Skeletal muscle tissue (tissue), 5 donors: ENCODE results near the gene NMD3. TPM values are rescaled to one million over a fixed set of nuclear protein-coding genes. Genes with fewer than 3 reads are reported as not detected.

Experiments
- H3K27ac ChIP-seq: one replicate; pipeline ENCODE4 v1.7.0; 2013; ENCODE audit warnings: mild to moderate bottlenecking, low read depth, low read length, inconsistent platforms
- H3K27me3 ChIP-seq, 3 donors: one replicate each; pipeline ENCODE4 v1.7.0; 2013; ENCODE audit warnings: low read length in 3 of 3; ENCODE audit not compliant: control insufficient read depth in 3 of 3, insufficient read depth in 3 of 3
- H3K36me3 ChIP-seq, 3 donors: one replicate each; pipeline ENCODE4 v1.7.0; 2013; ENCODE audit warnings: low read length in 3 of 3; ENCODE audit not compliant: control insufficient read depth in 3 of 3, insufficient read depth in 3 of 3
- H3K4me1 ChIP-seq, 3 donors: one replicate each; pipeline ENCODE4 v1.7.0; 2013; ENCODE audit warnings: low read length in 3 of 3, mild to moderate bottlenecking in 3 of 3; ENCODE audit not compliant: control insufficient read depth in 3 of 3, insufficient read depth in 3 of 3
- H3K4me3 ChIP-seq, 3 donors: one replicate each; pipeline ENCODE4 v1.7.0; 2013; ENCODE audit warnings: low read length in 3 of 3
- H3K9ac ChIP-seq, 3 donors: one replicate each; pipeline ENCODE4 v1.7.0; 2013; ENCODE audit warnings: low read length in 3 of 3, mild to moderate bottlenecking in 3 of 3, moderate library complexity in 2 of 3, low read depth in 1 of 3
- H3K9me3 ChIP-seq, 3 donors: one replicate each; pipeline ENCODE4 v1.7.0; 2013; ENCODE audit warnings: low read length in 3 of 3; ENCODE audit not compliant: control insufficient read depth in 3 of 3
- small RNA-seq: library from RNA; depleted of rRNA; stranded (forward); fragments of <200 nt; gene quantifications from one replicate; pipeline ENCODE3, GENCODE V24; 2014
- total RNA-seq: library from RNA; depleted of rRNA; stranded (reverse); fragments of >200 nt; gene quantifications from one replicate; pipeline ENCODE4 v1.2.3, GENCODE V29; 2014
- donor health status: Osteomylitis.

The NMD3 gene
- total RNA-seq, 1 donor from 2014 or later = 62.6 TPM

DNA sequence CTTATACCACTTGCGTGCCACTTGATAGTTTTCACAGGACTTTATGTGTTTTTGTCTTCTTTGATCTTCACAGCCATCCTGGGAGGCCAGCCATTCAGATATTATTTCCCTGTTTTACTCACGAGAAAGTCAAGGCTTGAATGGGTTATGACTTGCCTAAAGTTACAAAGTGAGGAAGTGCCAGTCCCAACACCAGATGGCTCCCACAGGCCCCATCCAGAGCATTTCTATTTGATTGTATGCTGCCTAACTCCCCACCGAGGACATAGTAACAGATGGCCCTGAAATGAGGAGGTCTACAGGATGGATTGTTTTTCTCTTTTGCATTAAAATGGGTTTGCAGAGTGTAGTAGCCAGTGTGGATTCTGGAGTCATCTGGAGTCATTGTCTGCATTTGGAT is 75.7 kb downstream of the NMD3 start:
- no peaks in the 10 kb centered on the region for H3K36me3 ChIP-seq
- no peak overlapping the region for H3K9ac ChIP-seq
- no peak overlapping the region for H3K4me3 ChIP-seq
- no peaks in the 10 kb centered on the region for H3K27me3 ChIP-seq
- no peaks in the 10 kb centered on the region for H3K4me1 ChIP-seq
- H3K27ac ChIP-seq = no peak overlapping the region
- peaks cover 0 to 7% (median 0%) of the 10 kb centered on the region in 3 donors for H3K9me3 ChIP-seq

Small RNAs within 50 kb of the gene (small RNA-seq; reads per million reads assigned to genes)
- gene AC108738.1 = not detected

Other genes with a start within 250 kb of the NMD3 start
- 18.8 TPM for gene B3GALNT1, start 116.0 kb upstream of the NMD3 start, total RNA-seq
- gene SPTSSB, start 150.2 kb downstream of the NMD3 start, total RNA-seq = 0.52 TPM